Measurements from ENCODE around the gene CRMP1.

Gene CRMP1

GRCh38 chr4:5930876-5931275 is 38.0 kb upstream of the CRMP1 start:
- no peak for TF ChIP-seq CTCF (conservative IDR thresholded peaks at IDR 0.05)
- no peak overlapping the region for H3K27ac ChIP-seq

- TF ChIP-seq CTCF (conservative IDR thresholded peaks at IDR 0.05) = no peak
Observed at GRCh38 chr4:5930456-5930855, 37.6 kb upstream of the CRMP1 start.

DNA sequence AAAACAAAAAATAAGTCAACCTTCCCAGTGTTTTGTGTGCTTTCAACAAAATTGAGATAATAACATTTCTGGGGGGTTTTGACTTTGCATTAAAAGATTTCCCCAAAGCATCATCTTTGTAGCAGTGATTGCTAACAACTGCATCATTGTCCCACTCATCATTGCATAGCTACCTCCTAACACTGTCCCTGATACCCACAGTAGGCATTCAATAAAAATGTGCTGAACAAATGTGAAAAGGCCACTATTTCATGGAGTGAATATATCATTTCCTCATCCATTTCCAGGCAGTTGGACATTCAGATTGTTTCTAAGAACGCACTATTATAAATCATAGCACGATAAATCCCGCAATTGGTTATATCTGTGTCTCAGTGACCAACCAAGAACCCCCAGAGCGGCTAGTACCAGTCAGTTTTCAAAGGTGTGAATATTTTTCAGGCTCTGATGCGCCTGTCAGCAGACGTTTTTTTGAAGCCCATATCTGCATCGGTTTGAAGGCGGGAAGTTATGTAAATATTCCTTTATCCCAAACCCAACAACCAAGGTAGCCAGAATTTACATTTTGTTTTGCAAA is 36.0 kb upstream of the CRMP1 start:
- no peak overlapping the region for H3K27ac ChIP-seq
- TF ChIP-seq CTCF (conservative IDR thresholded peaks at IDR 0.05) = no peak

More at GRCh38 chr4:5930456-5930855, 37.6 kb upstream of the CRMP1 start:
- H3K27ac ChIP-seq = no peak overlapping the region

DNA sequence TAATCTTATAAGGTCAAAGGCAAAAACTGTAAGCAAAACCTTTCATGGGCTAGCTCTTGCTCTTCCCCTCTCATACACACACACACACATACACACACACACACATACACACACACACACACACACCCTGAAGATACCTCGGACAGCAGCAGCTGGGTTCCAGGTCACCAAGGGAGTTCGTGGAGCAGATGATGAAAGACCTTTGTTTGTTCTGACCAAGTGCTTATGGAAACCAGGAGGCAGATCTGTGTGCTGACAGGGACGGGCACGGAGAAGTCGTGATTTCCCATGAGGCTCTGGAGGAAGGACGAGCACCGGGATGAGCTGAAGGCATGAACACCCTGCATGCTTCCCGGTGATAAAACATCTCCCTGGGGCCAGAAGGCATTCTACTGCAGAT is 35.4 kb upstream of the CRMP1 start:
- TF ChIP-seq CTCF (conservative IDR thresholded peaks at IDR 0.05) = no peak

DNA sequence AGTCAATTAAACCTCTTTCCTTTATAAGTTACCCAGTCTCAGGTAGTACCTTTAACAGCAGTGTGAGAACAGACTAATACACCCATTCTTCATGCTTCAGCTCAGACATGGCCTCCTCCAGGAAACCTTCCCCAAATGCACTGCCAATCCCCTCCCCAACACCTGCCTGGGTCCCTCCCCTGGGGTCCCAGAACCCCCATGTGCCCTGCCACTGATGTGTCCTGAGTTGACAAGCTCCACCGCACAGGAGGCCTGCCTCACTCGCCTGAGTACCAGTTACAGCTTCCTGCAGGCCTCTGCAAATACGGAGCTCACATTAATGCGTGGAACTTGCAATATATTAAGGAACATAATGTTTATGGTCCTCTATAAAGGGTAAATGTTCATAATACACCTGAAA is 34.9 kb upstream of the CRMP1 start:
- TF ChIP-seq CTCF (conservative IDR thresholded peaks at IDR 0.05) = no peak
- peak overlapping the region; percentile 34; the same call in 1 of the 2 replicates for H3K27ac ChIP-seq

More for the DNA sequence above, 35.4 kb upstream of the CRMP1 start:
- H3K27ac ChIP-seq = peak overlapping the region; percentile 34; the same call in 1 of the 2 replicates

DNA sequence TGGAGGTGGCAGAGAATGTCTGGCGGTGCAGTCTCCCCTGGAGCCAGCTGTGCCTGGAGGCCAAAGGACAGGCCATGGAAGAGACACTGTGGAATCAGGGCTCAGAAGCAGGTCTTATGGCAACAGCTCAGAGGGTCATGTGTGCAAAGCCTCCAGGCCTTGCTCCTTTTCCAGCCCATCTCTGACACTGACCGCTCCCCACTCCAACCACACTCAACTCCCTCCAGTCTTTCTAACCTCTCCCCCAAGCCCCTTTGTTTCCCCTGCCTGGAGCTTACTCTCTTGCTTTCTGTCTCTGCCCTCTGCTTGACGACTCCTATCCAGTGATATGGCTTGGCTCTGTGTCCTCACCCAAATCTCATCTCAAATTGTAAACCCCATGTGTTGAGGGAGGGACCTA is 34.2 kb upstream of the CRMP1 start:
- no peak overlapping the region for H3K27ac ChIP-seq
- TF ChIP-seq CTCF (conservative IDR thresholded peaks at IDR 0.05) = no peak

- H3K27ac ChIP-seq = no peak overlapping the region
- TF ChIP-seq CTCF (conservative IDR thresholded peaks at IDR 0.05) = no peak
Observed at GRCh38 chr4:5926598-5926997, 33.7 kb upstream of the CRMP1 start.

Data from VCaP (cell line).